IPS-15b (cell line): ENCODE data around the gene PRDM16.

Experiments
- H3K27me3 ChIP-seq: one replicate; pipeline ENCODE4 v1.6.1; 2013; ENCODE audit warnings: low read length; ENCODE audit not compliant: control insufficient read depth, insufficient read depth
- H3K36me3 ChIP-seq: one replicate; pipeline ENCODE4 v1.6.1; 2013; ENCODE audit warnings: low read length; ENCODE audit not compliant: control insufficient read depth, insufficient read depth
- H3K4me1 ChIP-seq: one replicate; pipeline ENCODE4 v1.6.1; 2013; ENCODE audit warnings: mild to moderate bottlenecking, low read length; ENCODE audit not compliant: control insufficient read depth, insufficient read depth
- H3K4me3 ChIP-seq: one replicate; pipeline ENCODE4 v1.5.1; 2013; ENCODE audit warnings: low read depth, low read length
- H3K9ac ChIP-seq: one replicate; pipeline ENCODE4 v1.6.1; 2013; ENCODE audit warnings: low read depth, mild to moderate bottlenecking, low read length
- H3K9me3 ChIP-seq: one replicate; pipeline ENCODE4 v1.6.1; 2013; ENCODE audit warnings: mild to moderate bottlenecking, low read length; ENCODE audit not compliant: control insufficient read depth, insufficient read depth

PRDM16 gene

GRCh38 chr1:3061566-3061965 lies 7.4 kb upstream of the PRDM16 start:
- H3K27me3 ChIP-seq, result peaks cover 57% of the 10 kb centered on the region

GRCh38 chr1:3061981-3062615 lies 6.9 kb upstream of the PRDM16 start:
- Histone ChIP-seq H3K4me3 (peak overlapping the region; percentile 35), H3K9ac (no peak overlapping the region), H3K9me3 (no peaks in the 10 kb centered on the region), H3K36me3 (no peaks in the 10 kb centered on the region), H3K4me1 (no peaks in the 10 kb centered on the region), H3K27me3 (peaks cover 62% of the 10 kb centered on the region)

More at GRCh38 chr1:3061566-3061965, 7.4 kb upstream of the PRDM16 start:
- Histone ChIP-seq H3K9ac (no peak overlapping the region), H3K4me3 (no peak overlapping the region), H3K4me1 (no peaks in the 10 kb centered on the region), H3K36me3 (no peaks in the 10 kb centered on the region), H3K9me3 (no peaks in the 10 kb centered on the region)

GRCh38 chr1:3062616-3063378 lies 6.2 kb upstream of the PRDM16 start:
- H3K36me3 ChIP-seq, result no peaks in the 10 kb centered on the region
- no peaks in the 10 kb centered on the region for H3K9me3 ChIP-seq
- no peaks in the 10 kb centered on the region for H3K4me1 ChIP-seq
- peaks cover 66% of the 10 kb centered on the region for H3K27me3 ChIP-seq
- H3K9ac ChIP-seq, result no peak overlapping the region
- H3K4me3 ChIP-seq, result peak overlapping the region; percentile 52

- H3K9ac ChIP-seq, result no peak overlapping the region
- peak overlapping the region; percentile 52 for H3K4me3 ChIP-seq
- no peaks in the 10 kb centered on the region for H3K36me3 ChIP-seq
- H3K9me3 ChIP-seq, result no peaks in the 10 kb centered on the region
- peaks cover 69% of the 10 kb centered on the region for H3K27me3 ChIP-seq
- H3K4me1 ChIP-seq, result no peaks in the 10 kb centered on the region
Observed at GRCh38 chr1:3063379-3064295, 5.4 kb upstream of the PRDM16 start.

GRCh38 chr1:3064296-3064850 lies 4.6 kb upstream of the PRDM16 start:
- peaks cover 69% of the 10 kb centered on the region for H3K27me3 ChIP-seq
- H3K36me3 ChIP-seq, result no peaks in the 10 kb centered on the region
- no peak overlapping the region for H3K9ac ChIP-seq
- H3K9me3 ChIP-seq, result no peaks in the 10 kb centered on the region
- H3K4me3 ChIP-seq, result no peak overlapping the region
- H3K4me1 ChIP-seq, result no peaks in the 10 kb centered on the region

- Histone ChIP-seq H3K27me3 (peaks cover 69% of the 10 kb centered on the region), H3K4me1 (no peaks in the 10 kb centered on the region), H3K36me3 (no peaks in the 10 kb centered on the region)
Observed at GRCh38 chr1:3064901-3065300, 4.1 kb upstream of the PRDM16 start.

GRCh38 chr1:3065396-3065795 lies 3.6 kb upstream of the PRDM16 start:
- Histone ChIP-seq H3K27me3 (peaks cover 68% of the 10 kb centered on the region), H3K4me3 (no peak overlapping the region), H3K9me3 (no peaks in the 10 kb centered on the region), H3K36me3 (no peaks in the 10 kb centered on the region), H3K4me1 (no peaks in the 10 kb centered on the region), H3K9ac (no peak overlapping the region)

More at GRCh38 chr1:3064901-3065300, 4.1 kb upstream of the PRDM16 start:
- Histone ChIP-seq H3K4me3 (no peak overlapping the region), H3K9me3 (no peaks in the 10 kb centered on the region), H3K9ac (no peak overlapping the region)

GRCh38 chr1:3065797-3066196 lies 3.2 kb upstream of the PRDM16 start:
- Histone ChIP-seq H3K9me3 (no peaks in the 10 kb centered on the region), H3K4me3 (no peak overlapping the region), H3K4me1 (no peaks in the 10 kb centered on the region), H3K27me3 (peaks cover 68% of the 10 kb centered on the region), H3K9ac (no peak overlapping the region), H3K36me3 (no peaks in the 10 kb centered on the region)

GRCh38 chr1:3066250-3066711 lies 2.7 kb upstream of the PRDM16 start:
- Histone ChIP-seq H3K9ac (no peak overlapping the region), H3K4me1 (no peaks in the 10 kb centered on the region), H3K4me3 (no peak overlapping the region), H3K9me3 (no peaks in the 10 kb centered on the region), H3K27me3 (peaks cover 68% of the 10 kb centered on the region), H3K36me3 (no peaks in the 10 kb centered on the region)

GRCh38 chr1:3066826-3067225 lies 2.2 kb upstream of the PRDM16 start:
- H3K4me3 ChIP-seq, result no peak overlapping the region
- H3K27me3 ChIP-seq, result peaks cover 68% of the 10 kb centered on the region
- H3K4me1 ChIP-seq, result no peaks in the 10 kb centered on the region
- no peaks in the 10 kb centered on the region for H3K36me3 ChIP-seq
- H3K9me3 ChIP-seq, result no peaks in the 10 kb centered on the region
- no peak overlapping the region for H3K9ac ChIP-seq

GRCh38 chr1:3067301-3067670 lies 1.7 kb upstream of the PRDM16 start:
- peaks cover 71% of the 10 kb centered on the region for H3K27me3 ChIP-seq
- no peaks in the 10 kb centered on the region for H3K9me3 ChIP-seq
- no peak overlapping the region for H3K9ac ChIP-seq
- peaks cover 2% of the 10 kb centered on the region for H3K36me3 ChIP-seq
- H3K4me3 ChIP-seq, result peak overlapping the region; percentile 18
- no peaks in the 10 kb centered on the region for H3K4me1 ChIP-seq
